HepG2 (cell line): Measurements from ENCODE around the gene H6PD.

Experiments
- NFYC ChIP-seq: IDR thresholded peaks from 2 replicates; pipeline ENCODE4 v1.6.1; 2016; ENCODE audit warnings: missing genetic modification reagents, missing compliant biosample characterization
- TARDBP ChIP-seq: sonication (generic); formaldehyde crosslinking; IDR thresholded peaks from 2 replicates; pipeline ENCODE4 v1.8.0; 2022; ENCODE audit warnings: mild to moderate bottlenecking, missing genetic modification reagents
- ZNF17 ChIP-seq: sonication (generic); formaldehyde crosslinking; IDR thresholded peaks from 2 replicates; pipeline ENCODE4 v1.5.0; 2020; ENCODE audit warnings: mild to moderate bottlenecking, missing genetic modification reagents
- TF ChIP-seq, protein P1 (sequence below): sonication (generic); formaldehyde crosslinking; IDR thresholded peaks from 2 replicates; pipeline ENCODE4 v1.5.0; 2020; ENCODE audit warnings: mild to moderate bottlenecking, missing genetic modification reagents, moderate library complexity
- TF ChIP-seq, protein P2 (sequence below): sonication (generic); formaldehyde crosslinking; IDR thresholded peaks from 2 replicates; pipeline ENCODE4 v1.5.1; 2020; ENCODE audit warnings: mild to moderate bottlenecking, missing genetic modification reagents

DNA sequence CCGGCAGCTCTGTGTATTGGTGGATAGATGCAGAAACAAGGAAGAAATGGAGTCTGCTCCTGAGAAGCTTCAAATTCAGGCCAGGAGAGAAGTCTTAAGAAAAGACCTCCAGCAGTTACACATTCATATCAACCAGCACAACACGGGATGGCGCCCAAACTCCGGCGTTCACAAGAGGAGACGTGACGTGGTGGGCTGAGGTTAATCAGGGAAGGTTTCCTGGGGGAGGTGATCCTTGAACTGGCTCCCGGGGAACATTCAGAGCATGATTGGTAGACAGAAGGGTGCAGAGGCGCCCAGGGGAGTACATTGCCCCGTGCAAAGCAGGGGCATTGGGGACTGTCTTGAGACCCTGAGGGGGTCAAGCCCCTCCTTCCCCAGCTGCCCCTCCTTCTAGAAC is 30.5 kb downstream of the H6PD start:
- TF ChIP-seq, protein P1, sequence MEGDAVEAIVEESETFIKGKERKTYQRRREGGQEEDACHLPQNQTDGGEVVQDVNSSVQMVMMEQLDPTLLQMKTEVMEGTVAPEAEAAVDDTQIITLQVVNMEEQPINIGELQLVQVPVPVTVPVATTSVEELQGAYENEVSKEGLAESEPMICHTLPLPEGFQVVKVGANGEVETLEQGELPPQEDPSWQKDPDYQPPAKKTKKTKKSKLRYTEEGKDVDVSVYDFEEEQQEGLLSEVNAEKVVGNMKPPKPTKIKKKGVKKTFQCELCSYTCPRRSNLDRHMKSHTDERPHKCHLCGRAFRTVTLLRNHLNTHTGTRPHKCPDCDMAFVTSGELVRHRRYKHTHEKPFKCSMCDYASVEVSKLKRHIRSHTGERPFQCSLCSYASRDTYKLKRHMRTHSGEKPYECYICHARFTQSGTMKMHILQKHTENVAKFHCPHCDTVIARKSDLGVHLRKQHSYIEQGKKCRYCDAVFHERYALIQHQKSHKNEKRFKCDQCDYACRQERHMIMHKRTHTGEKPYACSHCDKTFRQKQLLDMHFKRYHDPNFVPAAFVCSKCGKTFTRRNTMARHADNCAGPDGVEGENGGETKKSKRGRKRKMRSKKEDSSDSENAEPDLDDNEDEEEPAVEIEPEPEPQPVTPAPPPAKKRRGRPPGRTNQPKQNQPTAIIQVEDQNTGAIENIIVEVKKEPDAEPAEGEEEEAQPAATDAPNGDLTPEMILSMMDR, result no peak
- TF ChIP-seq, protein P2, sequence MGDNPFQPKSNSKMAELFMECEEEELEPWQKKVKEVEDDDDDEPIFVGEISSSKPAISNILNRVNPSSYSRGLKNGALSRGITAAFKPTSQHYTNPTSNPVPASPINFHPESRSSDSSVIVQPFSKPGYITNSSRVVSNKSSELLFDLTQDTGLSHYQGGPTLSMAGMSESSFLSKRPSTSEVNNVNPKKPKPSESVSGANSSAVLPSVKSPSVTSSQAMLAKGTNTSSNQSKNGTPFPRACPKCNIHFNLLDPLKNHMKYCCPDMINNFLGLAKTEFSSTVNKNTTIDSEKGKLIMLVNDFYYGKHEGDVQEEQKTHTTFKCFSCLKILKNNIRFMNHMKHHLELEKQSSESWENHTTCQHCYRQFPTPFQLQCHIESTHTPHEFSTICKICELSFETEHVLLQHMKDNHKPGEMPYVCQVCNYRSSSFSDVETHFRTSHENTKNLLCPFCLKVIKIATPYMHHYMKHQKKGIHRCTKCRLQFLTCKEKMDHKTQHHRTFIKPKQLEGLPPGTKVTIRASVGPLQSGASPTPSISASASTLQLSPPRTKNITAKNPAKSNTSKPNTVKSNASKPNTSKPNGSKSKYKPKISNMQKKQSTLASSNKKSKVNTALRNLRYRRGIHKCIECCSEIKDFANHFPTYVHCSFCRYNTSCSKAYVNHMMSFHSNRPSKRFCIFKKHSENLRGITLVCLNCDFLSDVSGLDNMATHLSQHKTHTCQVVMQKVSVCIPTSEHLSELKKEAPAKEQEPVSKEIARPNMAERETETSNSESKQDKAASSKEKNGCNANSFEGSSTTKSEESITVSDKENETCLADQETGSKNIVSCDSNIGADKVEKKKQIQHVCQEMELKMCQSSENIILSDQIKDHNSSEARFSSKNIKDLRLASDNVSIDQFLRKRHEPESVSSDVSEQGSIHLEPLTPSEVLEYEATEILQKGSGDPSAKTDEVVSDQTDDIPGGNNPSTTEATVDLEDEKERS (CRISPR knock-in tag), result no peak
- TF ChIP-seq ZNF17 (no peak), NFYC (CRISPR knock-in tag) (no peak), TARDBP (CRISPR knock-in tag) (no peak)
